Mesenchymal stem cell (in vitro differentiated cells and primary cell): ENCODE data around the gene NMUR2.

Source experiments
- DNase-seq: peaks from one replicate; pipeline ENCODE4 v3.0.0-alpha.2; 2013
- H2AFZ ChIP-seq: one replicate; pipeline ENCODE4 v1.6.1; 2013; ENCODE audit warnings: low read depth, mild to moderate bottlenecking, control low read depth, inconsistent platforms, low read length, moderate library complexity
- H2AK5ac ChIP-seq: 2 replicates; pipeline ENCODE4 v1.6.1; 2013; ENCODE audit warnings: low read length, moderate library complexity, mild to moderate bottlenecking, inconsistent platforms; ENCODE audit not compliant: severe bottlenecking
- H2BK120ac ChIP-seq: one replicate; pipeline ENCODE4 v1.6.1; 2013; ENCODE audit warnings: low read depth, mild to moderate bottlenecking, inconsistent platforms, low read length, moderate library complexity
- H2BK12ac ChIP-seq, 2 experiments: one replicate each; pipeline ENCODE4 v1.6.1; 2013; ENCODE audit warnings: inconsistent platforms in 2 of 2, low read length in 2 of 2, mild to moderate bottlenecking in 2 of 2, moderate library complexity in 2 of 2, control low read depth in 1 of 2
- H2BK15ac ChIP-seq: one replicate; pipeline ENCODE4 v1.6.1; 2013; ENCODE audit warnings: mild to moderate bottlenecking, low read depth, inconsistent platforms; ENCODE audit not compliant: poor library complexity, severe bottlenecking
- H2BK5ac ChIP-seq: 2 replicates; pipeline ENCODE4 v1.6.1; 2013; ENCODE audit warnings: low read depth, mild to moderate bottlenecking, low read length, control low read depth, inconsistent platforms; ENCODE audit not compliant: poor library complexity, severe bottlenecking
- H3K14ac ChIP-seq, 2 experiments: one replicate each; pipeline ENCODE4 v1.6.1; 2013; ENCODE audit warnings: inconsistent platforms in 2 of 2, low read length in 2 of 2, control low read depth in 1 of 2, mild to moderate bottlenecking in 1 of 2, moderate library complexity in 1 of 2
- H3K18ac ChIP-seq, 2 experiments: one replicate each; pipeline ENCODE4 v1.6.1; 2013; ENCODE audit warnings: inconsistent platforms in 2 of 2, low read length in 2 of 2, control low read depth in 1 of 2, low read depth in 1 of 2, mild to moderate bottlenecking in 1 of 2
- H3K23ac ChIP-seq, 2 experiments: one replicate each; pipeline ENCODE4 v1.6.1; 2013; ENCODE audit warnings: inconsistent platforms in 2 of 2, low read length in 2 of 2, mild to moderate bottlenecking in 2 of 2, moderate library complexity in 2 of 2, control low read depth in 1 of 2
- H3K27ac ChIP-seq: 2 replicates; pipeline ENCODE4 v1.5.1; 2013; ENCODE audit warnings: mild to moderate bottlenecking, moderate library complexity, low read length, control low read depth, inconsistent platforms; ENCODE audit not compliant: poor library complexity, severe bottlenecking
- H3K27me3 ChIP-seq, 2 experiments: 2 replicates each; pipeline versions ENCODE4 v1.6.1 to v1.7.0; 2013; ENCODE audit warnings: low read length in 2 of 2, mild to moderate bottlenecking in 2 of 2, moderate library complexity in 2 of 2, control low read depth in 1 of 2, inconsistent platforms in 1 of 2; ENCODE audit not compliant: control insufficient read depth in 1 of 2, insufficient read depth in 1 of 2
- H3K36me3 ChIP-seq, 2 experiments: 2 replicates each; pipeline versions ENCODE4 v1.6.1 to v1.7.0; 2013; ENCODE audit warnings: low read length in 2 of 2, control low read depth in 1 of 2, inconsistent platforms in 1 of 2, low read depth in 1 of 2, mild to moderate bottlenecking in 1 of 2; ENCODE audit not compliant: insufficient read depth in 2 of 2, control insufficient read depth in 1 of 2
- H3K4ac ChIP-seq, 2 experiments: one replicate each; pipeline ENCODE4 v1.6.1; 2013; ENCODE audit warnings: inconsistent platforms in 2 of 2, low read length in 2 of 2, mild to moderate bottlenecking in 2 of 2, moderate library complexity in 2 of 2, control low read depth in 1 of 2, low read depth in 1 of 2
- H3K4me1 ChIP-seq: 2 replicates; pipeline ENCODE4 v1.6.1; 2013; ENCODE audit warnings: low read depth, low read length, control low read depth; ENCODE audit not compliant: control insufficient read depth, insufficient read depth
- H3K4me2 ChIP-seq: 2 replicates; pipeline ENCODE4 v1.6.1; 2013; ENCODE audit warnings: low read length, mild to moderate bottlenecking, inconsistent platforms; ENCODE audit not compliant: poor library complexity, severe bottlenecking
- H3K4me3 ChIP-seq, 2 experiments: 2 replicates each; pipeline versions ENCODE4 v1.5.1 to v1.7.0; 2013; ENCODE audit warnings: low read length in 2 of 2, mild to moderate bottlenecking in 2 of 2, control low read depth in 1 of 2, low read depth in 1 of 2; ENCODE audit not compliant: insufficient read depth in 1 of 2
- H3K79me1 ChIP-seq: replicated peaks from 2 replicates; pipeline ENCODE4 v1.6.1; 2013; ENCODE audit warnings: mild to moderate bottlenecking, control low read depth, low read length, inconsistent platforms; ENCODE audit not compliant: poor library complexity, severe bottlenecking
- H3K9ac ChIP-seq: 2 replicates; pipeline ENCODE4 v1.7.0; 2013; ENCODE audit warnings: mild to moderate bottlenecking, low read length, moderate library complexity
- H3K9me3 ChIP-seq: 2 replicates; pipeline ENCODE4 v1.7.0; 2013; ENCODE audit warnings: mild to moderate bottlenecking, low read length; ENCODE audit not compliant: control insufficient read depth
- H4K8ac ChIP-seq: one replicate; pipeline ENCODE4 v1.6.1; 2013; ENCODE audit warnings: inconsistent platforms, mild to moderate bottlenecking, low read length, moderate library complexity
- H4K91ac ChIP-seq: one replicate; pipeline ENCODE4 v1.6.1; 2013; ENCODE audit warnings: mild to moderate bottlenecking, low read length, inconsistent platforms
- WGBS: methylation state at CpG from one replicate; pipeline ENCODE4 v1.1.7; 2013; ENCODE audit warnings: mixed read lengths; 5-methylcytosine and 5-hydroxymethylcytosine counted together

Gene NMUR2

DNA sequence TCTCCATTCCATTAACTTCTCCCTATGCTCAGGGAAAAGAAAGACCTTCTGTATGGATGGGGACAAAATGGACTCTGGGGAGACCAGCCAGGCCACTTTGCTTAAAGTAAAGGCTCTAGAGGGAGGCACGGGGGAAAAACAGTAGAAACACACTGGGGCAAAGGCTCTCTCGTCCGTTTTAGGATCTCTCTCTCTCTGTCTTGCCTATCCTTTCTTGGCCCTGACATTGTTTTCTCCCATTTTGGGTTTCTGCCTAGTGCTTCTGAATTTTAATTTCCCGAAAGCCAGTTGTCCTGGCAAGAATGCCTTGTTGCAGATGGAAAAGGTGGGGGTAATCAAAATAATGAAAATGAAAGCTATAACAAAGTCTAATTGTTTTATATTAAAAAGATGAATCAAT lies 28.2 kb downstream of the NMUR2 start:
- H4K8ac ChIP-seq, result no peak overlapping the region
- H3K4me3 ChIP-seq, result no peak overlapping the region
- H2BK5ac ChIP-seq, result no peak overlapping the region
- H3K4ac ChIP-seq, result no peak overlapping the region
- no peak overlapping the region for H2AK5ac ChIP-seq
- 75% methylated on average over 3 of the region's 4 CpGs for WGBS
- no peak overlapping the region for H3K9ac ChIP-seq
- H2BK120ac ChIP-seq, result no peak overlapping the region
- no peak for DNase-seq
- H4K91ac ChIP-seq, result no peak overlapping the region
- H2BK12ac ChIP-seq, result no peak overlapping the region
- no peak overlapping the region for H3K14ac ChIP-seq
- H3K4me2 ChIP-seq, result no peak overlapping the region
- H3K36me3 ChIP-seq, result no peaks in the 10 kb centered on the region
- no peaks in the 10 kb centered on the region for H3K4me1 ChIP-seq
- no peak overlapping the region for H2BK15ac ChIP-seq
- no peaks in the 10 kb centered on the region for H3K27me3 ChIP-seq
- no peaks in the 10 kb centered on the region for H3K9me3 ChIP-seq
- no peak overlapping the region for H3K18ac ChIP-seq
- H3K79me1 ChIP-seq, result no peaks in the 10 kb centered on the region
- no peak overlapping the region for H3K23ac ChIP-seq
- no peak overlapping the region for H3K27ac ChIP-seq
- H2AFZ ChIP-seq, result no peak overlapping the region

DNA sequence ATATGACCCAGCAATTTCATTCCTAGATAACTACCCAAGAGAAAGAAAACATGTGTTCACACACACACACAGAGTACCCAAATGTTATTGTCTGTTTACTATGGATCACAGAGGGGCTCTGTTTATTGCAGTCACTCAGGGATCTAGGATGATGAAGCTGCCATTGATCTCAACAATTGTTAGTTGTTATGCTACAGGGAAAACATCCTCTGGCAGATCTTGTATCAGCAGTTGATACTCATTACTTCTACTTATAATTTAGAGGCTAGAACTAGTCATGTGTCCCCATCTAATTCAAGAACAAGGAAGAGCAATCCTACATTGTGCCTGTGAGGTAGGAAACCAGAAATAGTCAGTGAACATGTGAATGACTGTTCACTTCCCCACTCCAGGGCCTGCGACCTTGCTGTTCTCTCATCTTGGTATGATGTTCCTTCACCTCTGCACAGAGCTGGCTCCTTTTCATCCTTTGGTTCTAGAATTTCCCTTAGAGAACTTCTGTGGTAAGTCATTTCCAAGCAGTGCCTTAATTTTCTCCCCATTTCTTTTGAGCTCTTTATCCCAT lies 30.3 kb downstream of the NMUR2 start:
- Histone ChIP-seq H4K8ac (no peak overlapping the region), H2AFZ (no peak overlapping the region), H3K18ac (no peak overlapping the region), H3K36me3 (no peaks in the 10 kb centered on the region), H2BK120ac (no peak overlapping the region), H3K4ac (no peak overlapping the region), H3K4me1 (no peaks in the 10 kb centered on the region), H2AK5ac (no peak overlapping the region), H3K4me3 (no peak overlapping the region), H2BK12ac (no peak overlapping the region), H2BK5ac (no peak overlapping the region), H3K4me2 (no peak overlapping the region), H3K23ac (no peak overlapping the region), H3K27me3 (no peaks in the 10 kb centered on the region), H3K9me3 (no peaks in the 10 kb centered on the region), H4K91ac (no peak overlapping the region), H3K14ac (no peak overlapping the region), H2BK15ac (no peak overlapping the region), H3K9ac (no peak overlapping the region), H3K27ac (no peak overlapping the region), H3K79me1 (no peaks in the 10 kb centered on the region)
- WGBS, result 61% methylated on average over 1 of the region's 1 CpG
- no peak for DNase-seq

- H2BK120ac ChIP-seq, result no peak overlapping the region
- H3K14ac ChIP-seq, result no peak overlapping the region
- H2BK5ac ChIP-seq, result no peak overlapping the region
Observed at GRCh38 chr5:152372875-152373274, 32.2 kb downstream of the NMUR2 start.

GRCh38 chr5:152369298-152369697 lies 35.8 kb downstream of the NMUR2 start:
- H3K4me1 ChIP-seq, result no peaks in the 10 kb centered on the region

More at GRCh38 chr5:152372875-152373274, 32.2 kb downstream of the NMUR2 start:
- Histone ChIP-seq H3K4me2 (no peak overlapping the region), H4K91ac (no peak overlapping the region), H2AFZ (no peak overlapping the region), H3K18ac (no peak overlapping the region), H4K8ac (no peak overlapping the region), H3K23ac (no peak overlapping the region), H3K4ac (no peak overlapping the region), H3K27me3 (no peaks in the 10 kb centered on the region), H3K27ac (no peak overlapping the region), H3K4me1 (no peaks in the 10 kb centered on the region), H3K79me1 (no peaks in the 10 kb centered on the region), H3K4me3 (no peak overlapping the region), H3K9ac (no peak overlapping the region), H2BK15ac (no peak overlapping the region), H3K9me3 (no peaks in the 10 kb centered on the region), H2AK5ac (no peak overlapping the region), H2BK12ac (no peak overlapping the region), H3K36me3 (no peaks in the 10 kb centered on the region)
- no peak for DNase-seq
- 38% methylated on average over 1 of the region's 1 CpG for WGBS

More at GRCh38 chr5:152369298-152369697, 35.8 kb downstream of the NMUR2 start:
- no peak overlapping the region for H3K4ac ChIP-seq
- no peak overlapping the region for H3K14ac ChIP-seq
- H2BK15ac ChIP-seq, result no peak overlapping the region
- no peak overlapping the region for H3K18ac ChIP-seq
- no peak overlapping the region for H2BK12ac ChIP-seq
- no peak overlapping the region for H3K27ac ChIP-seq
- H2BK5ac ChIP-seq, result no peak overlapping the region
- no peaks in the 10 kb centered on the region for H3K9me3 ChIP-seq
- no peak overlapping the region for H3K4me3 ChIP-seq
- H4K91ac ChIP-seq, result no peak overlapping the region
- H3K4me2 ChIP-seq, result no peak overlapping the region
- no peaks in the 10 kb centered on the region for H3K36me3 ChIP-seq
- DNase-seq, result no peak
- H3K27me3 ChIP-seq, result no peaks in the 10 kb centered on the region
- H4K8ac ChIP-seq, result no peak overlapping the region
- no peak overlapping the region for H2AK5ac ChIP-seq
- no peaks in the 10 kb centered on the region for H3K79me1 ChIP-seq
- H3K23ac ChIP-seq, result no peak overlapping the region
- no peak overlapping the region for H2BK120ac ChIP-seq
- no peak overlapping the region for H2AFZ ChIP-seq
- H3K9ac ChIP-seq, result no peak overlapping the region
